ENCODE data around the gene PPIP5K2.
"Not testable (repeated sequence)": the region's sequence is repeated elsewhere in the genome, so short reads cannot be mapped to it uniquely, and the experiment has no call there.

PPIP5K2 gene

GRCh38 chr5:103119765-103120606 is at the start of gene PPIP5K2, which contains the start of gene GIN1:
PPIP5K2 (plus strand) TSS chr5:103120301; CDS start chr5:103129590, 9,289 bp downstream.
GIN1 (minus strand) TSS chr5:103120138; CDS start chr5:103108707, 11,431 bp downstream.
- DNase-seq, result peak; percentile 99

- DNase-seq, result not testable (repeated sequence)
Observed at GRCh38 chr5:103073500-103073899, 46.6 kb upstream of the PPIP5K2 start.

- DNase-seq, result no peak
Observed at GRCh38 chr5:103075442-103075841, 44.7 kb upstream of the PPIP5K2 start.

GRCh38 chr5:103079796-103080195 is 40.3 kb upstream of the PPIP5K2 start:
- DNase-seq, result no peak

- no peak for DNase-seq
Observed at GRCh38 chr5:103086547-103086946, 33.6 kb upstream of the PPIP5K2 start.

- no peak for DNase-seq
Observed at GRCh38 chr5:103089272-103089671, 30.8 kb upstream of the PPIP5K2 start.

- DNase-seq, result no peak
Observed at GRCh38 chr5:103090791-103091190, 29.3 kb upstream of the PPIP5K2 start.

- no peak for DNase-seq
Observed at GRCh38 chr5:103092676-103093075, 27.4 kb upstream of the PPIP5K2 start.

GRCh38 chr5:103093727-103094126 is 26.4 kb upstream of the PPIP5K2 start:
- no peak for DNase-seq

GRCh38 chr5:103094737-103095136 is 25.4 kb upstream of the PPIP5K2 start:
- DNase-seq, result no peak

- DNase-seq, result no peak
Observed at GRCh38 chr5:103098993-103099392, 21.1 kb upstream of the PPIP5K2 start.

GRCh38 chr5:103101079-103101750 is 18.9 kb upstream of the PPIP5K2 start:
- no peak for DNase-seq

GRCh38 chr5:103102234-103102633 is 17.9 kb upstream of the PPIP5K2 start:
- no peak for DNase-seq

- no peak for DNase-seq
Observed at GRCh38 chr5:103108086-103108485, 12.0 kb upstream of the PPIP5K2 start.

GRCh38 chr5:103109277-103109676 is 10.8 kb upstream of the PPIP5K2 start:
- no peak for DNase-seq

- DNase-seq, result no peak
Observed at GRCh38 chr5:103110403-103110802, 9.7 kb upstream of the PPIP5K2 start.

- DNase-seq, result peak; percentile 26
Observed at GRCh38 chr5:103111468-103111867, 8.6 kb upstream of the PPIP5K2 start.

GRCh38 chr5:103112910-103113309 is 7.2 kb upstream of the PPIP5K2 start:
- no peak for DNase-seq

- DNase-seq, result no peak
Observed at GRCh38 chr5:103114440-103114839, 5.7 kb upstream of the PPIP5K2 start.

- peak; percentile 16 for DNase-seq
Observed at GRCh38 chr5:103117471-103117991, 2.6 kb upstream of the PPIP5K2 start.

GRCh38 chr5:103119070-103119764 is 884 bp upstream of the PPIP5K2 start:
- no peak for DNase-seq

GRCh38 chr5:103120607-103121200 is 603 bp downstream of the PPIP5K2 start:
- DNase-seq, result peak; percentile 30

- no peak for DNase-seq
Observed at GRCh38 chr5:103122242-103122641, 2.1 kb downstream of the PPIP5K2 start.
